GM23338 (cell line): Measurements from ENCODE around the gene FAM20C. TPM values are rescaled to one million over a fixed set of nuclear protein-coding genes. Genes with fewer than 3 reads are reported as not detected.

ENCODE experiments used
- ATAC-seq: fragments of 200-7000 bp; cut with Tn5 transposase; 3 replicates; pipeline ENCODE4 v1.9.1; 2020
- DNase-seq: peaks from one replicate; pipeline ENCODE4 v3.0.0-alpha.2; 2015; ENCODE audit warnings: low spot score
- H2AFZ ChIP-seq: fragments of 200-600 bp; sonication (generic); 2 replicates; pipeline ENCODE4 v1.8.0; 2016; ENCODE audit warnings: antibody characterized with exemption, mild to moderate bottlenecking, moderate library complexity
- H3F3A ChIP-seq: fragments of 200-600 bp; sonication (generic); replicated peaks from 2 replicates; pipeline ENCODE4 v1.8.0; 2017; ENCODE audit warnings: antibody characterized with exemption, mixed run types, low read depth
- H3K27ac ChIP-seq: fragments of 200-600 bp; sonication (generic); 2 replicates; pipeline ENCODE4 v1.6.1; 2016; ENCODE audit warnings: low read depth
- H3K27me3 ChIP-seq: fragments of 200-600 bp; sonication (generic); 2 replicates; pipeline ENCODE4 v1.8.0; 2016; ENCODE audit warnings: mild to moderate bottlenecking, mixed run types, moderate library complexity; ENCODE audit not compliant: insufficient read depth
- H3K36me3 ChIP-seq: fragments of 200-600 bp; sonication (generic); 2 replicates; pipeline ENCODE4 v1.8.0; 2016; ENCODE audit warnings: mild to moderate bottlenecking; ENCODE audit not compliant: insufficient read depth
- H3K4me1 ChIP-seq: fragments of 200-600 bp; sonication (generic); 2 replicates; pipeline ENCODE4 v1.8.0; 2016; ENCODE audit warnings: mild to moderate bottlenecking, moderate library complexity; ENCODE audit not compliant: insufficient read depth
- H3K4me2 ChIP-seq: fragments of 200-600 bp; sonication (generic); 2 replicates; pipeline ENCODE4 v1.7.1; 2017; ENCODE audit warnings: mixed run types
- H3K4me3 ChIP-seq: fragments of 200-600 bp; sonication (generic); 2 replicates; pipeline ENCODE4 v1.6.1; 2016; ENCODE audit warnings: mixed run types
- H3K79me2 ChIP-seq: fragments of 200-600 bp; sonication (generic); replicated peaks from 2 replicates; pipeline ENCODE4 v1.8.0; 2017; ENCODE audit warnings: mild to moderate bottlenecking; ENCODE audit not compliant: insufficient read depth
- H3K9me2 ChIP-seq: fragments of 200-600 bp; sonication (generic); 2 replicates; pipeline ENCODE4 v1.8.0; 2017; ENCODE audit not compliant: insufficient read depth
- H4K20me1 ChIP-seq: fragments of 200-600 bp; sonication (generic); replicated peaks from 2 replicates; pipeline ENCODE4 v1.8.0; 2017; ENCODE audit warnings: mild to moderate bottlenecking; ENCODE audit not compliant: insufficient read depth
- H3K27ac Mint-ChIP-seq: 2 replicates; pipeline ENCODE4 v1.8.0; 2020; ENCODE audit warnings: inconsistent platforms, mild to moderate bottlenecking, moderate library complexity, mixed read lengths
- H3K27me3 Mint-ChIP-seq: 3 replicates; pipeline ENCODE4 v1.8.0; 2022; ENCODE audit warnings: low read depth, mild to moderate bottlenecking, moderate library complexity, mixed read lengths, inconsistent platforms; ENCODE audit not compliant: insufficient read depth, poor library complexity
- H3K36me3 Mint-ChIP-seq: 3 replicates; pipeline ENCODE4 v1.8.0; 2021; ENCODE audit warnings: low read depth, mild to moderate bottlenecking, inconsistent platforms, moderate library complexity, mixed read lengths
- H3K4me1 Mint-ChIP-seq: 3 replicates; pipeline ENCODE4 v1.8.0; 2020; ENCODE audit warnings: mild to moderate bottlenecking, inconsistent platforms, mixed read lengths
- H3K4me3 Mint-ChIP-seq: 3 replicates; pipeline ENCODE4 v1.8.0; 2021; ENCODE audit warnings: moderate library complexity, mild to moderate bottlenecking, inconsistent platforms, mixed read lengths
- H3K9me3 Mint-ChIP-seq: 3 replicates; pipeline ENCODE4 v1.8.0; 2020; ENCODE audit warnings: moderate library complexity, mild to moderate bottlenecking, inconsistent platforms, mixed read lengths
- EZH2 ChIP-seq: fragments of 200-600 bp; sonication (generic); IDR thresholded peaks from one replicate; pipeline ENCODE4 v1.8.0; 2017; ENCODE audit warnings: antibody characterized with exemption, mild to moderate bottlenecking, low read depth; ENCODE audit not compliant: unreplicated experiment
- EZH2phosphoT487 ChIP-seq: fragments of 200-600 bp; sonication (generic); IDR thresholded peaks from one replicate; pipeline ENCODE4 v1.8.1; 2018; ENCODE audit warnings: antibody characterized with exemption; ENCODE audit not compliant: unreplicated experiment
- JUNB ChIP-seq: IDR thresholded peaks from one replicate; pipeline ENCODE4 v1.6.1; 2016; ENCODE audit warnings: antibody characterized with exemption; ENCODE audit not compliant: unreplicated experiment
- NANOG ChIP-seq: IDR thresholded peaks from 2 replicates; pipeline ENCODE4 v1.6.1; 2016; ENCODE audit warnings: antibody characterized with exemption, borderline replicate concordance
- POLR2AphosphoS5 ChIP-seq: IDR thresholded peaks from 2 replicates; pipeline ENCODE4 v1.6.1; 2016; ENCODE audit warnings: antibody characterized with exemption, low read depth
- STAT1 ChIP-seq: IDR thresholded peaks from one replicate; pipeline ENCODE4 v1.6.1; 2016; ENCODE audit warnings: antibody characterized with exemption; ENCODE audit not compliant: unreplicated experiment
- ZNF114 ChIP-seq: fragments of 250-450 bp; sonication (Bioruptor Pico); IDR thresholded peaks from 2 replicates; pipeline ENCODE4 v1.5.0; 2020; ENCODE audit warnings: mild to moderate bottlenecking, moderate library complexity
- polyA plus RNA-seq: library from polyadenylated mRNA; unstranded; fragments of >200 nt; fragmentation: Nextera tagmentation; extraction: Ambion mirVana; gene quantifications from 2 replicates; pipeline ENCODE4 v1.2.1, GENCODE V29; 2016
- total RNA-seq: library from RNA; depleted of rRNA; stranded (reverse); fragments of >200 nt; shearing (Covaris generic); gene quantifications from 2 replicates; pipeline ENCODE4 v1.2.3, GENCODE V29; 2014
- TF ChIP-seq, protein P1 (sequence below): IDR thresholded peaks from one replicate; pipeline ENCODE4 v1.6.1; 2018; ENCODE audit warnings: antibody characterized with exemption; ENCODE audit not compliant: unreplicated experiment
- TF ChIP-seq, protein P2 (sequence below): fragments of 250-450 bp; sonication (Bioruptor Pico); IDR thresholded peaks from 2 replicates; pipeline ENCODE4 v1.5.0; 2020; ENCODE audit warnings: mild to moderate bottlenecking, moderate library complexity

Gene FAM20C
- total and polyA plus RNA-seq, 2 experiments from 2014 or later, result 7.6 to 24.8 TPM

GRCh38 chr7:293681-294439, 101.5 kb downstream of the FAM20C start (continued):
- TF ChIP-seq EZH2, result no peak

DNA sequence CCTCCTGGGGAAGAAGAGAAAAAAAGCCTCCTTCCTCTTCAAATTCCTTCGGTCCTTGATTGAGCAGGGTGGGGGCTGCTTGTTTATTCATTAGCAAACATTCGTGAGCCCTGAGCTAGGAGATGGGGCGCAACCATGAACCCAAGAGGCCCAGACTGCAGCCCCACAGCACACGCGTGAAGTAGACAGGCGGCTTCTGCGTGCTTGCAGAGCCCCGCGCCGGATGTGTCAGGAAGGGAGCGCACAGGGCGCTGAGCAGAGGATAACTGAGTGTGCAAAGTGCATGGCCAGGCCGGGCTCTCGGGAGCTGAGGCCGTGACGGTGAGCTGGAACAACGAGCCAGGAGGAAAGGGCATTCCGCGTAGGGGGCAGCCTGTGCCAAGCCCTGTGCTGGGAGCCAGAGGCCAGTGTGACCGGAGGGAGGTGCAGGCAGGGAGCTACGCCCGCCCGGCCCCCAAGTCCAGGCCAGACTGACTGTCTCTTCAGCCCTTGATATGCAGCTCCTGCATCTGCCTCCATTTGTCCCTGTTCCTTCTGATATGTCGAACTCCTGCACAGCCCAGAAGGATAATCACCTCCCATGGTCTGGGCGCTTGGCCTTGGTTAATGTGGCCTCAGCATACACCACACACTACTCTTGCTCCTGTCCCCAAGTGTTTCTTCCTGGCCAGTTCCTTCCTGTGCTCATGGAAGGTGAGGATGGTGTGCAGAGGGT, 102.2 kb downstream of the FAM20C start:
- H3K9me3 Mint-ChIP-seq, result peaks cover 24% of the 10 kb centered on the region
- H3K27me3 Mint-ChIP-seq, result peaks cover 7% of the 10 kb centered on the region
- H3K27me3 ChIP-seq, result peaks cover 42% of the 10 kb centered on the region

More for the DNA sequence above, 102.2 kb downstream of the FAM20C start:
- H3K4me3 ChIP-seq, result no peak overlapping the region
- no peaks in the 10 kb centered on the region for H4K20me1 ChIP-seq
- no peak overlapping the region for H2AFZ ChIP-seq
- H3K4me1 ChIP-seq, result no peaks in the 10 kb centered on the region; the same call in 1 of the 2 replicates
- Mint-ChIP-seq H3K36me3 (peaks cover 4% of the 10 kb centered on the region; the same call in 1 of the 3 replicates), H3K27ac (no peak overlapping the region), H3K4me3 (no peak overlapping the region), H3K4me1 (no peaks in the 10 kb centered on the region)
- no peaks in the 10 kb centered on the region for H3K79me2 ChIP-seq
- DNase-seq, result no peak
- no peak for ATAC-seq
- H3K9me2 ChIP-seq, result no peaks in the 10 kb centered on the region
- TF ChIP-seq, protein P1, sequence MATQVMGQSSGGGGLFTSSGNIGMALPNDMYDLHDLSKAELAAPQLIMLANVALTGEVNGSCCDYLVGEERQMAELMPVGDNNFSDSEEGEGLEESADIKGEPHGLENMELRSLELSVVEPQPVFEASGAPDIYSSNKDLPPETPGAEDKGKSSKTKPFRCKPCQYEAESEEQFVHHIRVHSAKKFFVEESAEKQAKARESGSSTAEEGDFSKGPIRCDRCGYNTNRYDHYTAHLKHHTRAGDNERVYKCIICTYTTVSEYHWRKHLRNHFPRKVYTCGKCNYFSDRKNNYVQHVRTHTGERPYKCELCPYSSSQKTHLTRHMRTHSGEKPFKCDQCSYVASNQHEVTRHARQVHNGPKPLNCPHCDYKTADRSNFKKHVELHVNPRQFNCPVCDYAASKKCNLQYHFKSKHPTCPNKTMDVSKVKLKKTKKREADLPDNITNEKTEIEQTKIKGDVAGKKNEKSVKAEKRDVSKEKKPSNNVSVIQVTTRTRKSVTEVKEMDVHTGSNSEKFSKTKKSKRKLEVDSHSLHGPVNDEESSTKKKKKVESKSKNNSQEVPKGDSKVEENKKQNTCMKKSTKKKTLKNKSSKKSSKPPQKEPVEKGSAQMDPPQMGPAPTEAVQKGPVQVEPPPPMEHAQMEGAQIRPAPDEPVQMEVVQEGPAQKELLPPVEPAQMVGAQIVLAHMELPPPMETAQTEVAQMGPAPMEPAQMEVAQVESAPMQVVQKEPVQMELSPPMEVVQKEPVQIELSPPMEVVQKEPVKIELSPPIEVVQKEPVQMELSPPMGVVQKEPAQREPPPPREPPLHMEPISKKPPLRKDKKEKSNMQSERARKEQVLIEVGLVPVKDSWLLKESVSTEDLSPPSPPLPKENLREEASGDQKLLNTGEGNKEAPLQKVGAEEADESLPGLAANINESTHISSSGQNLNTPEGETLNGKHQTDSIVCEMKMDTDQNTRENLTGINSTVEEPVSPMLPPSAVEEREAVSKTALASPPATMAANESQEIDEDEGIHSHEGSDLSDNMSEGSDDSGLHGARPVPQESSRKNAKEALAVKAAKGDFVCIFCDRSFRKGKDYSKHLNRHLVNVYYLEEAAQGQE, result no peak
- no peak for TF ChIP-seq POLR2AphosphoS5
- no peak for TF ChIP-seq NANOG
- TF ChIP-seq JUNB, result no peak
- TF ChIP-seq STAT1, result no peak
- TF ChIP-seq, protein P2, sequence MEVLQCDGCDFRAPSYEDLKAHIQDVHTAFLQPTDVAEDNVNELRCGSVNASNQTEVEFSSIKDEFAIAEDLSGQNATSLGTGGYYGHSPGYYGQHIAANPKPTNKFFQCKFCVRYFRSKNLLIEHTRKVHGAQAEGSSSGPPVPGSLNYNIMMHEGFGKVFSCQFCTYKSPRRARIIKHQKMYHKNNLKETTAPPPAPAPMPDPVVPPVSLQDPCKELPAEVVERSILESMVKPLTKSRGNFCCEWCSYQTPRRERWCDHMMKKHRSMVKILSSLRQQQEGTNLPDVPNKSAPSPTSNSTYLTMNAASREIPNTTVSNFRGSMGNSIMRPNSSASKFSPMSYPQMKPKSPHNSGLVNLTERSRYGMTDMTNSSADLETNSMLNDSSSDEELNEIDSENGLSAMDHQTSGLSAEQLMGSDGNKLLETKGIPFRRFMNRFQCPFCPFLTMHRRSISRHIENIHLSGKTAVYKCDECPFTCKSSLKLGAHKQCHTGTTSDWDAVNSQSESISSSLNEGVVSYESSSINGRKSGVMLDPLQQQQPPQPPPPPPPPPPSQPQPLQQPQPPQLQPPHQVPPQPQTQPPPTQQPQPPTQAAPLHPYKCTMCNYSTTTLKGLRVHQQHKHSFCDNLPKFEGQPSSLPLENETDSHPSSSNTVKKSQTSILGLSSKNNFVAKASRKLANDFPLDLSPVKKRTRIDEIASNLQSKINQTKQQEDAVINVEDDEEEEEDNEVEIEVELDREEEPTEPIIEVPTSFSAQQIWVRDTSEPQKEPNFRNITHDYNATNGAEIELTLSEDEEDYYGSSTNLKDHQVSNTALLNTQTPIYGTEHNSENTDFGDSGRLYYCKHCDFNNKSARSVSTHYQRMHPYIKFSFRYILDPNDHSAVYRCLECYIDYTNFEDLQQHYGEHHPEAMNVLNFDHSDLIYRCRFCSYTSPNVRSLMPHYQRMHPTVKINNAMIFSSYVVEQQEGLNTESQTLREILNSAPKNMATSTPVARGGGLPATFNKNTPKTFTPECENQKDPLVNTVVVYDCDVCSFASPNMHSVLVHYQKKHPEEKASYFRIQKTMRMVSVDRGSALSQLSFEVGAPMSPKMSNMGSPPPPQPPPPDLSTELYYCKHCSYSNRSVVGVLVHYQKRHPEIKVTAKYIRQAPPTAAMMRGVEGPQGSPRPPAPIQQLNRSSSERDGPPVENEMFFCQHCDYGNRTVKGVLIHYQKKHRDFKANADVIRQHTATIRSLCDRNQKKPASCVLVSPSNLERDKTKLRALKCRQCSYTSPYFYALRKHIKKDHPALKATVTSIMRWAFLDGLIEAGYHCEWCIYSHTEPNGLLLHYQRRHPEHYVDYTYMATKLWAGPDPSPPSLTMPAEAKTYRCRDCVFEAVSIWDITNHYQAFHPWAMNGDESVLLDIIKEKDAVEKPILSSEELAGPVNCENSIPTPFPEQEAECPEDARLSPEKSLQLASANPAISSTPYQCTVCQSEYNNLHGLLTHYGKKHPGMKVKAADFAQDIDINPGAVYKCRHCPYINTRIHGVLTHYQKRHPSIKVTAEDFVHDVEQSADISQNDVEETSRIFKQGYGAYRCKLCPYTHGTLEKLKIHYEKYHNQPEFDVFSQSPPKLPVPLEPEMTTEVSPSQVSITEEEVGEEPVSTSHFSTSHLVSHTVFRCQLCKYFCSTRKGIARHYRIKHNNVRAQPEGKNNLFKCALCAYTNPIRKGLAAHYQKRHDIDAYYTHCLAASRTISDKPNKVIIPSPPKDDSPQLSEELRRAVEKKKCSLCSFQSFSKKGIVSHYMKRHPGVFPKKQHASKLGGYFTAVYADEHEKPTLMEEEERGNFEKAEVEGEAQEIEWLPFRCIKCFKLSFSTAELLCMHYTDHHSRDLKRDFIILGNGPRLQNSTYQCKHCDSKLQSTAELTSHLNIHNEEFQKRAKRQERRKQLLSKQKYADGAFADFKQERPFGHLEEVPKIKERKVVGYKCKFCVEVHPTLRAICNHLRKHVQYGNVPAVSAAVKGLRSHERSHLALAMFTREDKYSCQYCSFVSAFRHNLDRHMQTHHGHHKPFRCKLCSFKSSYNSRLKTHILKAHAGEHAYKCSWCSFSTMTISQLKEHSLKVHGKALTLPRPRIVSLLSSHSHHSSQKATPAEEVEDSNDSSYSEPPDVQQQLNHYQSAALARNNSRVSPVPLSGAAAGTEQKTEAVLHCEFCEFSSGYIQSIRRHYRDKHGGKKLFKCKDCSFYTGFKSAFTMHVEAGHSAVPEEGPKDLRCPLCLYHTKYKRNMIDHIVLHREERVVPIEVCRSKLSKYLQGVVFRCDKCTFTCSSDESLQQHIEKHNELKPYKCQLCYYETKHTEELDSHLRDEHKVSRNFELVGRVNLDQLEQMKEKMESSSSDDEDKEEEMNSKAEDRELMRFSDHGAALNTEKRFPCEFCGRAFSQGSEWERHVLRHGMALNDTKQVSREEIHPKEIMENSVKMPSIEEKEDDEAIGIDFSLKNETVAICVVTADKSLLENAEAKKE (CRISPR knock-in tag), result no peak
- no peak for TF ChIP-seq EZH2phosphoT487
- no peak for TF ChIP-seq ZNF114 (CRISPR knock-in tag)
- H3K36me3 ChIP-seq, result no peaks in the 10 kb centered on the region
- H3K4me2 ChIP-seq, result no peak overlapping the region
- H3F3A ChIP-seq, result no peaks in the 10 kb centered on the region
- H3K27ac ChIP-seq, result no peak overlapping the region
